KG1 (cell line): ENCODE measurements around the gene CTH.
A peak's percentile ranks its signal among the peaks of the same experiment; 100 is the strongest.
"Not testable (repeated sequence)": the region's sequence is repeated elsewhere in the genome, so short reads cannot be mapped to it uniquely, and the experiment has no call there.

ENCODE experiments used
- DNase-seq: peaks from one replicate; lab custom pipeline; 2025; lab: John Stamatoyannopoulos, UW

CTH gene

DNA sequence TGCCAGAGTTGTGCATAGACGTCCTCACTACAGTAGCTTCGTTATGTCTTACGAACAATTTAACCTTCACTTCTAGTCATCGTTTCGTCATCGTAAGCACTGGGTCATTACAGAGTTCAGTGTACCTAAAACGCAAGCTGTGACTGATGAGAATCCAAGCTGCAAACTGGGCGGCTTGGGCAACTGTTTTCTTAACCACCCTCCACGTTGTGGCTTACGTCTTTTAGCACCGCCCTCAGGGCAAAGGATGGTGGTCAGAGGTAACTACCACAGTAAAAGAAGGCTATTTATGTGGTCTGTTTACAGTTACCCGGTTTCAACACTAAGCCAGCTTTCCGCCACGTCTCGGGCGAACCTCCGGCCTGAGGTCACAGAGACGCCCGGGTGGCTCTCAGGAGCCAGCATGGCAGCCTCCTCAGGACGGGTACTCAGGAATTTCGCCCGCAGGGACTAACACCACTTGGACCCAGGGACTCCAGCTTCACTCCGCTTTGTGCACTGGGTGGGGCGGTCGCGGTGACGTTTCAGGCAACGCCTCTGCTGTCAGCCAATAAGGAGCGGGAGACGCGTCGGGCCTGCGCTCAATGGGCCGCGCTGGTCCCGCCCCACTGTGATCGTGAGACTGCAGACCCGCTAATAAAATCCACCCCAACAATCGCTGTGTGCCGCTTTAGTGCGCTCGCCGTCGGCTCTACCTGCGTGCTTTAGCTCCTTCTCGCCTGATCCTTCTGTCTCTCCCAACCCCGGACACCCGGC, at the start of gene CTH:
Gene CTH, plus strand, starts transcription at position 665 of the 756 bp plus-strand sequence. CDS start 148 bp downstream, outside the sequence.
- peak; percentile 88 for DNase-seq

DNA sequence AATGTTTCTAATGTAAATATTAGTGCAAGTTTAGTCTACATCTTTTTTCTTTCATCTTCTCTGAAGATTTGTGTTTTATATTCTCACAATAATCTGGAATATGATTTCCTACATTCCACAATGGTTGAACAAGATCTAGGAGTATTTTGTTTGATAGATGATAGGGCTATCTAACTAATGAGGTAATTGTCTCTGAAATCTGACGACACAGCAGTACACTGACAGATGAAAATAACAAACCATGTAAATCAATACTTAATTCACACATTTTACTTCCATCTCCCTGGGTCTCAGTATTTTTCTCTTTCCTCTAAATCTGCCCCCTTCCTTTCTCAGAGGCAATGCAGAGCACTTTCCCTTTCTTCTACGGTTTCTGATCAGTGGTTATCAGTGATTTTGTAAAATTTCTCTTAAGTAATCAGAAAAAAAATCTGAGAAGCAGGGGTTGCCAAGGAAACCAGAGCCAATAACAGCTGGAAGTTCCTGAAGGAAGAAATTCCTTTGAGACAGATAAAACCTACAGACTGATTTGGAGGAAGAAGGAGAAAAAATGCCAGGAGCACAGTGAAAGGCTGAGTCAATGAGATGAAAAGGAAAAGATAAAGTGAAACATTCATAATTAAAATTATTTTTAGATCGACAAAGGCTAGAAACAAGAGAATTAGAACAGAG, 49.2 kb upstream of the CTH start:
- no peak for DNase-seq

GRCh38 chr1:70364439-70364838, 46.6 kb upstream of the CTH start:
- no peak for DNase-seq

DNA sequence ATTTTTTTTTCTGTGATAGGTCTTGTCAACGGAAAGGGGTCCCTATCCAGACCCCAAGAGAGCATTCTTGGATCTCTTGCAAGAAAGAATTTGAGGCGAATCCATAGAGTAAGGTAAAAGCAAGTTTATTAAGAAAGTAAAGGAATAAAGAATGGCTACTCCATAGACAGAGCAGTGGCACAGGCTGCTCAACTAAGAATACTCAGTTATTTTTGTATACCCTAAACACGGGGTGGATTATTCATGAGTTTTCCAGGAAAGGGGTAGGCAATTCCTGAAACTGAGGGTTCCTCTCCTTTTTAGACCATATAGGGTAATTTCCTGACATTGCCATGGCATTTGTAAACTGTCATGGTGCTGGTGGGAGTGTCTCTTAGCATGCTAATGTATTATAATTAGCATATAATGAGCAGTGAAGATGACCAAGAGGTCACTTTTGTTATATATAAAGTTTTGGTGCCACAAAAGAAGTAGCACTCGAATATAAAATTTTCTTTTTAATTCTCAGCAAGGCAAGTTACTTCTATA, 44.6 kb upstream of the CTH start:
- DNase-seq = not testable (repeated sequence)

DNA sequence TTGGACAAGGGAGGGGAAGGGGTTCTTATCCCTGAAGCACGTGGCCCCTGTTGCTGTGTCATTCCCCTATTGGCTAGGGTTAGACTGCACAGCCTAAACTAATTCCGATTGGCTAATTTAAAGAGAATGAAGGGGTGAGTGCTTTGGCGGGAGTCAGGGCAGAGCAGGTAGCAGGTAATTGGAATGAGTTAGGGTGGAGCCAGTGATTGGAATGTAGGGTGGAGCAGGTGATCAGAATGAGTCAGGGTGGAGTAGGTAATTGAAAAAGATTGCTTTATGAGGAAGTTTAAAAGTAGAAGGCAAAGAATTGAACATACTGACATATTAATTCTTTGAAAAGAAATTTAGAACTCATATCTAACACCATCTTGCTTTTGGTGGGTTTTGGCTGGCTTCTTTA, 44.1 kb upstream of the CTH start:
- DNase-seq = not testable (repeated sequence)

DNA sequence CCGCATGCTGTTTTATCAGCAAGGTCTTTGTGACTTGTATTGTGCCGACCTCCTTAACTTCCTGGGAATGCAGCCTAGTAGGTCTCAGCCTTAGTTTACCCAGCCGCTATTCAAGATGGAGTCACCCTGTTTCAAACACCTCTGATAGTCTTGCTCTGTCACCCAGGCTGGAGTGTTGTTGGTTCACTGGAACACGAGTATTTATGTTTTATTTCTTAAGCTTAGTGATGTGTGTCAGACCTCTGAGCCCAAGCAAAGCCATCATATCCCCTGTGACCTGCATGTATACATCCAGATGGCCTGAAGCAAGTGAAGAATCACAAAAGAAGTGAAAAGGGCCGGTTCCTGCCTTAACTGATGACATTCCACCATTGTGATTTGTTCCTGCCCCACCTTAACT, 43.7 kb upstream of the CTH start:
- not testable (repeated sequence) for DNase-seq

DNA sequence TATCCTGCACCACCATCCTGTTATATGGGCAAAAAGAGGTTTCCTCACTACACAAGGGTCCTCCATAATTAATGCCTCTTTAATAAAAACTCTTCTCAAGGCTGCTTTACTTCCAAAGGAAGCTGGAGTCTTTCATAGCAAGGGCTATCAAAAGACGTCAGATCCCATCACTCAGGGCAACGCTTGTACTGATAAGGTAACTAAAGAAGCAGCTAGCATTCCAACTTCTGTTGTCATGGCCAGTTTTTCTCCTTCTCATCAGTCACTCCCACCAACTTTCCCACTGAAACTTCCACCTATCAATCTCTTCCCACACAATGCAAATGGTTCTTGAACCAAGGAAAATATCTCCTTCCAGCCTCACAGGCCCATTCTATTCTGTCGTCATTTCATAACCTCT, 39.5 kb upstream of the CTH start:
- not testable (repeated sequence) for DNase-seq

- DNase-seq = no peak
These were observed 38.6 kb upstream of the CTH start for GRCh38 chr1:70372426-70372825.

- DNase-seq = not testable (repeated sequence)
These were observed 37.5 kb upstream of the CTH start for GRCh38 chr1:70373580-70373979.

DNA sequence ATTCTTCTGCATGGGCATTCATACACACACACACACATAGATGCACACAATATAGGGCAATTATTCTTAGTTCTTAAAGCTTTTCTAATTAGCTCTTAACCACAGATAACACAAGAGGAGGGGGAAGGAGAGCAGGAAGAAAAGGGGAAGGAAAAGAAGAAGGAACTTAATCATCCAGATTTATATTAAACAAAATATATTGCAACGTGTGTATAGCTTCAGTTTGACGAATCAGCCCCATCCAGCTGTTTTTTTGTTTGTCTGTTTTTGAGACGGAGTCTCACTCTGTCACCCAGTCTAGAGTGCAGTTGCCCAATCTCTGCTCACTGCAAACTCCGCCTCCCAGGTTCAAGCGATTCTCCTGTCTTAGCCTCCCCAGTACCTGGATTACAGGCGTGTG, 34.9 kb upstream of the CTH start:
- no peak for DNase-seq

DNA sequence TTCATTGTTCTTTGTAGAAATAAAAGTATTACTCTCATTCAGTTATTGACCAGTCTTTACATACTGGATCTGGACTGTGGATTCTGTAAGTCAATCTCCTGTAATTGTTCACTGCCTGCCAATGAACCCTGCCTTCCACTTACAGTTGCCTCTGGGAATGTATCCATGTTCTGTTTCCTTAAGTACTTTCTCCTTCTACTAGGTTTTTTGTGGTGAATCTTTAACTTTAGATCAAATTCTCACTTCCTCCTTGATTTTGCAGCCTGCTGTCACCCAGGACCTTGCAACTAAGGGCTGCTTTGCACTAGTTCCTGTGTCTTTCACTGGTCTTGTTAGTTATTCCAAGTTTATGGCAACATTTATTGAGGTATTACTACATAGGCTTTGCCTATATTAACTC, 28.4 kb upstream of the CTH start:
- DNase-seq = no peak

DNA sequence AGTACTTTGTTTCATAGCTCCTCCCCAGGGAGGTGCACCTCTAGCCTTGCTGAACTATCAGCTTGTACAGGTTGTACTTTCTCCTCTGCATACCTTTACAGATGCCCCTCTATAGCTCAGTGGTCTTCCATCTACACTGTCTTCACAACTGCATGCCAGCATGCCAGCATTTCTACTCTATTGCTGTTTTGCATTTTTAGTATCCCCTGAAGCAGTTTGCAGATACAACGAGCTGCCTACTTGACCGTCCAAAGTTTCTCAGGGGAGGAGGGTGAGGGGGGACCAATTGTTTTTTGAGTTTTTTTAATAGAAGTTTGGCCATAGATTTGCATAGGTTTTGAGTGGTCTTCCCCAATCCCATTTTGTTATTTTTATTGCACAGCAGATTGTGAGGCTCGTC, 27.6 kb upstream of the CTH start:
- no peak for DNase-seq

- DNase-seq = no peak
These were observed 26.5 kb upstream of the CTH start for GRCh38 chr1:70384542-70384941.

- DNase-seq = no peak
These were observed 25.6 kb upstream of the CTH start for GRCh38 chr1:70385477-70385876.

GRCh38 chr1:70386121-70386520, 24.9 kb upstream of the CTH start:
- no peak for DNase-seq

DNA sequence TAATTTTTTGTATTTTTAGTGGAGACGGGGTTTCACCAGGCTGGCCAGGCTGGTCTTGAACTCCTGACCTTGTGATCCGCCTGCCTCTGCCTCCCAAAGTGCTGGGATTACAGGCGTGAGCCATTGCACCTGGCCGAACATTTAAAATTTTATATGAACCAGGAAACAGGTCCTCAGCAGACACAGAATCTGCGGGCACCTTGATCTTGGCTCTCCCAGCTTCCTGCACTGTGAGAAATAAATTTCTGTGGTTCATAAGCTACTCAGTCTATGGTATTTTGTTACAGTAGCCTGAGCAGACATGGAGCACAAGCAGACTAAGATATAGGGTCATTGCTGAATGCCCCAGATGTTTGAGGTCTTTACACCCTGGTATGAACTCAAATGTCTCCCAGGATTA, 23.6 kb upstream of the CTH start:
- no peak for DNase-seq

DNA sequence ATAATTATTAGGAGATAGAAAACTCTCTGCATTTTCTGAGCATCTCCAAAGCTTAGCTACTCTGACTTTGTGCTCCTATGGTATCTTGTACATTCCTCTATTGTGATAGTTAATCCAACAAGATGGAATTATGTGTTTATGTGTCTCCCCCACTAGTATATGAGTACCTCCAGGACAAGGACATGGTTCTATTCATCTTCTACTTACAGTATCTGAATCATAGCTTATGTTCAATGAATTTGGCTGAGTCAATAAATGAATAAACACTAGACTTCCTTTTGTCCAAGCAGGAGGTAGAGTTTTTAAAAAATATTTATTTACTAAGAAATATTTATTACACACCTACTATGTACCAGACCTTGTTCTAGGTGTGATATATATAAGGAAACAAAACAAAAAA, 18.4 kb upstream of the CTH start:
- no peak for DNase-seq

DNA sequence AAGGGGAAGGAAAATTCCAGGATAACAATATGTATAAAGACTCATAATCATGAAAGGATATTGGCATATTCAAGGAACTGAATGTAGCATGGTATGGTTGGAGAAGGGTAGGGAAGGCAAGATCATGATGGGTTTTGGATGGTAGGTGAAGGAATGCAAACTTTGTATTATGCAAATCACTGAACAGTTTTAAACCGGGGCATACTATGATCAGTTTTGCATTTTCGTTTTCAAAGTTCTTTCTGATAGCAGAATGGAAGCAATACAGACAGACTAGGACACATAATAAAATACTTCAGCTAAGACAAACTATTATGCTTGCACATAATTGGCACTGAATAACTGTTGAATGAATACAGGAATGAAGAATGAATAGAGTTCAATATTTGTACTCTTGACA, 14.5 kb upstream of the CTH start:
- DNase-seq = no peak

DNA sequence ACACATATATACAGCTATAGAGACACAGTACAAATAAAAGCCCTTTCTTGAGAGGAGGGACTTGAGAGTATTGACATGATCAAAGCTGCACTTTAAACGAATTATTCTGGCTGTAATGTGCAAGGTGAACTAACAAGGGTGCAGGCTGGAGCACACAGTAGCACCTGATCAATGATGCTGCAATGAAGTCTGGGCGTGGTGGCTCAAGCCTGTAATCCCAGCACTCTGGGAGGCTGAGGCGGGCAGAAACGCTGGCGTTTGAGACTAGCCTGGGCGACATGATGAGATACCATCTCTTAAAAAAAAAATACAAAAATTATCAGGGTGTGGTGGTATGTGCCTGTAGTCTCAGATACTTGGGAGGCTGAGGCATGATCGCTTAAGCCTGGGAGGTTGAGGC, 14.1 kb upstream of the CTH start:
- DNase-seq = no peak

DNA sequence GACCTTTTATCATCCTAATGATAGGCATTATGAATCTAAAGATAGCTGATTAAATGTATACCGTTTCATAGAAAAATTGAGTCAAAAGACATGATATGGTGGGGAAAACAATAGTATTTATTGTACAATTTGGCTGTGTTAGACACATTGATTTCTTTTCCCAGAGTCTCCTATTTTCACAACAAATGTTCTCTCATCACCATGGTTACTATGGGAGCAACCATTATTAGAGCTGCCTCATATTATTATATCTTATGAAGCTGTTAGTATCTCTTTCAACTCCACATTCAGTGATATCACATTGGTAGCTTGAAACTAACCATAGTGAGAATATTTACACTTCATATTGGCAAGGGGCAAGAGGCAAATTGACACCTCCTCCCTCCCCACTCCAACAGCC, 10.7 kb upstream of the CTH start:
- no peak for DNase-seq

- no peak for DNase-seq
These were observed 9.1 kb upstream of the CTH start for GRCh38 chr1:70401974-70402373.

DNA sequence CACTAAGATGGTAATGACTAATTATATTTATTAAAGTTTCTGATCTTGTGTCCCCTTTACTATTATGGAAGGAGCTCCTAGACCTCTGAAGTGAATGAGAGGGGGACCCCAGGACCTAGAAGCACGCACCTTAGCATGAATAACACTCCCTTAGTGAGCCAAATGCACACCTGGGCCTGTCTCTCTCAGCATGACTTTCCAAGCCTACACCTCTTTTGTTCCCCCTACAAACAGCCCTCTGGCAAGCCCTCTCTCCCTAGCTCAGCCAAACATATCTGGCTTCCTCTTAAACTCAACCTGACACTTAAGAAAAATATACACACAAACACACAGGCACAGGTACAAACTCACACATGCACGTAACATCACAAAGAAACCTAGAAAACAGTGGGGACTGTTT, 7.3 kb upstream of the CTH start:
- no peak for DNase-seq

DNA sequence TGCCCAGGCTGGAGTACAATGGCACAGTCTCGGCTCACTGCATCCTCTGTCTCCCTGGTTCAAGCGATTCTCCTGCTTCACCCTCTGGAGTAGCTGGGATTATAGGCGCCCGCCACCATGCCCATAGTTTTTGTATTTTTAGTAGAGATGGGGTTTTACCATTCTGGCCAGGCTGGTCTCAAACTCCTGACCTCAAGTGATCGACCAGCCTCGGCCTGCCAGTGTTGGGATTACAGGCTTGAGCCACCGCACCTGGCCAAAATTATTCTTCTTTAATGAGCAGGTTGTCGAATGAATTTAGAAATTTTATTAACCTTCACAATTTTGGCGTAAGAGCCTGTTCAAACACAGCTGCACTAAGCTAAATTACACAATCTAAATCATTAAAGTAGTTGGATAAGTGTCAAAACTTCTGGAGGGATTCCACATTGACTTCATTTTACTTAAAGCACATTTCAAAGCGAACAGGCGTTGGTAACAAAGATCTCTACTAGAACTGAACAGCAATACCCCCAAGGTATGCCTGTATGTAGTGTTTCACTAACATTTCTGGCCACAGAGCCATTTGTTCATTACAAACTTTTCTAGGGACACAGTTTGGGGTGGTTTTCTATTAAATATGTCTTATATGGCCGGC, 5.2 kb upstream of the CTH start:
- no peak for DNase-seq
